Transverse colon (tissue), 4 donors: Measurements from ENCODE around the gene PTPN11.

ENCODE experiments used
- EP300 ChIP-seq: sonication (generic); formaldehyde crosslinking; IDR thresholded peaks from one replicate; pipeline ENCODE4 v1.6.1; 2017; ENCODE audit warnings: antibody characterized with exemption, low read depth
- POLR2A ChIP-seq: fragments of 450-650 bp; IDR thresholded peaks from one replicate; pipeline ENCODE4 v1.6.1; 2016; ENCODE audit warnings: antibody characterized with exemption, mild to moderate bottlenecking, moderate library complexity
- POLR2AphosphoS5 ChIP-seq, 3 donors: sonication (generic); formaldehyde crosslinking; IDR thresholded peaks; one replicate each; pipeline ENCODE4 v1.6.1; 2016; ENCODE audit warnings: antibody characterized with exemption in 3 of 3
- TF ChIP-seq, protein P1 (sequence below), 5 experiments: fragments of 200-600 bp in 3 of 5; fragments of 450-650 bp in 2 of 5; sonication (generic) in 3 of 5; IDR thresholded peaks; 1 replicate in 2 of 5; 2 replicates in 3 of 5; pipeline ENCODE4 v1.5.1; 2016 to 2017; ENCODE audit warnings: antibody characterized with exemption in 5 of 5, inconsistent platforms in 3 of 5, mild to moderate bottlenecking in 2 of 5, moderate library complexity in 1 of 5

DNA sequence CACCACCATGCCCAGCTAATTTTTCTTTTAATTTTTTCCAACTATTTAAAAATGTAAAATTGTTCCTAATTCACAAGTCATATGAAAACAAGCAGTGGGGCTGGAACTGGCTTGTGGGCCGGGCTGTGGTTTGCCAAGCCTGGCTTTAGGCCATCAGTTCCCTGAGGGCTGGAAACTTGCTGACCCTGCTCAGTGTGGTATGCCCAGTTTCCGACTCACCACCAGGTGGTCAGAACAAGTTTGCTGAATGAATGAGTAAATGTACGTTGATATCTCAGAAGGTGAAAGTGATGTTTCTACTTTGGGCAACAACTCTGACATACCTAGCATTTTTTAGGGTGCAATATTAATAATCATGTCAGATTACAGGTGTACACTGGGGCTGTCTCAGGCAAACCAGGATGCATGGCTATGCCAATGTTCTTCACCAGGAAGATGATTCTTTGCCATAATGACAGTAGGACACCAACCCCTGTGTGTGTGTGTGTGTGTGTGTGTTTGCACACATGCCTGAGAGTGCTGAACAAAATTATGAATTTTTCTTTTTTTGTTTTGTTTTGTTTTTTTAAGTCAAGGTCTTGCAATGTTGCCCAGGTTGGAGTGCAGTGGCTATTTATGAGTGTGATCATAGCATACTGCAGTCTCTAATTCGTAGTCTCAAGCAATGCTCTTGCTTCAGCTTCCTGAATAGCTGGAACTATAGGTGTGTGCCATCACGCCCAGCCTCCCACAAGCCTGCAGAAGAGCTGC lies 106.1 kb downstream of the PTPN11 start:
- TF ChIP-seq POLR2AphosphoS5 (IDR thresholded peaks at IDR 0.05) (no peak), POLR2A (no peak), EP300 (no peak)
- TF ChIP-seq, protein P1, sequence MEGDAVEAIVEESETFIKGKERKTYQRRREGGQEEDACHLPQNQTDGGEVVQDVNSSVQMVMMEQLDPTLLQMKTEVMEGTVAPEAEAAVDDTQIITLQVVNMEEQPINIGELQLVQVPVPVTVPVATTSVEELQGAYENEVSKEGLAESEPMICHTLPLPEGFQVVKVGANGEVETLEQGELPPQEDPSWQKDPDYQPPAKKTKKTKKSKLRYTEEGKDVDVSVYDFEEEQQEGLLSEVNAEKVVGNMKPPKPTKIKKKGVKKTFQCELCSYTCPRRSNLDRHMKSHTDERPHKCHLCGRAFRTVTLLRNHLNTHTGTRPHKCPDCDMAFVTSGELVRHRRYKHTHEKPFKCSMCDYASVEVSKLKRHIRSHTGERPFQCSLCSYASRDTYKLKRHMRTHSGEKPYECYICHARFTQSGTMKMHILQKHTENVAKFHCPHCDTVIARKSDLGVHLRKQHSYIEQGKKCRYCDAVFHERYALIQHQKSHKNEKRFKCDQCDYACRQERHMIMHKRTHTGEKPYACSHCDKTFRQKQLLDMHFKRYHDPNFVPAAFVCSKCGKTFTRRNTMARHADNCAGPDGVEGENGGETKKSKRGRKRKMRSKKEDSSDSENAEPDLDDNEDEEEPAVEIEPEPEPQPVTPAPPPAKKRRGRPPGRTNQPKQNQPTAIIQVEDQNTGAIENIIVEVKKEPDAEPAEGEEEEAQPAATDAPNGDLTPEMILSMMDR (IDR thresholded peaks at IDR 0.05) = no peak
